ENCODE data around the gene NOTO.
"Not testable (repeated sequence)": the region's sequence is repeated elsewhere in the genome, so short reads cannot be mapped to it uniquely, and the experiment has no call there.

The NOTO gene

DNA sequence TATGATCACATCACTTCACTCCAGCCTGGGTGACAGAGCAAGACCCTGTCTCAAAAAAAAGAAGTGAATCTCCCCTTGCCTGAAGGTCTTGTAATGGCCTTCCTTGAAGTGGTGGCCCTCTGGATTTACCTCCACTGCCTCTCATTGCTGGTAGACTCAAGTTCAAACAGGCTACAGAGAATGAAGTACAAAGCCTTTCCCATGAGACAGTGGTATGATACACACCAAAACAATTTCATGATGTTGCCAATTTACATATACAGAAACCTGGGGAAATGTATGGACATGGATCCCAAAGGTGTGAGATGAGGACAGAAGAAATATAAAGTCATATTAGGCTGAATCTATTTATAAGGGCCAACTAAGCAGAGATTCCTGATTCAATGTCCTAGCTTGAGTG lies 4.8 kb upstream of the NOTO start:
- Mint-ChIP-seq H3K4me1 (no peaks in the 10 kb centered on the region), H3K4me3 (no peak overlapping the region), H3K27me3 (ENCODE audit: low read depth) (peaks cover 77% of the 10 kb centered on the region), H3K27ac (no peak overlapping the region), H3K36me3 (ENCODE audit: low read depth) (no peaks in the 10 kb centered on the region), H3K9me3 (peaks cover 9% of the 10 kb centered on the region)
- TF ChIP-seq, protein P1, sequence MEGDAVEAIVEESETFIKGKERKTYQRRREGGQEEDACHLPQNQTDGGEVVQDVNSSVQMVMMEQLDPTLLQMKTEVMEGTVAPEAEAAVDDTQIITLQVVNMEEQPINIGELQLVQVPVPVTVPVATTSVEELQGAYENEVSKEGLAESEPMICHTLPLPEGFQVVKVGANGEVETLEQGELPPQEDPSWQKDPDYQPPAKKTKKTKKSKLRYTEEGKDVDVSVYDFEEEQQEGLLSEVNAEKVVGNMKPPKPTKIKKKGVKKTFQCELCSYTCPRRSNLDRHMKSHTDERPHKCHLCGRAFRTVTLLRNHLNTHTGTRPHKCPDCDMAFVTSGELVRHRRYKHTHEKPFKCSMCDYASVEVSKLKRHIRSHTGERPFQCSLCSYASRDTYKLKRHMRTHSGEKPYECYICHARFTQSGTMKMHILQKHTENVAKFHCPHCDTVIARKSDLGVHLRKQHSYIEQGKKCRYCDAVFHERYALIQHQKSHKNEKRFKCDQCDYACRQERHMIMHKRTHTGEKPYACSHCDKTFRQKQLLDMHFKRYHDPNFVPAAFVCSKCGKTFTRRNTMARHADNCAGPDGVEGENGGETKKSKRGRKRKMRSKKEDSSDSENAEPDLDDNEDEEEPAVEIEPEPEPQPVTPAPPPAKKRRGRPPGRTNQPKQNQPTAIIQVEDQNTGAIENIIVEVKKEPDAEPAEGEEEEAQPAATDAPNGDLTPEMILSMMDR (IDR thresholded peaks at IDR 0.05; ENCODE audit: unreplicated experiment in 3 of 3): no peak

DNA sequence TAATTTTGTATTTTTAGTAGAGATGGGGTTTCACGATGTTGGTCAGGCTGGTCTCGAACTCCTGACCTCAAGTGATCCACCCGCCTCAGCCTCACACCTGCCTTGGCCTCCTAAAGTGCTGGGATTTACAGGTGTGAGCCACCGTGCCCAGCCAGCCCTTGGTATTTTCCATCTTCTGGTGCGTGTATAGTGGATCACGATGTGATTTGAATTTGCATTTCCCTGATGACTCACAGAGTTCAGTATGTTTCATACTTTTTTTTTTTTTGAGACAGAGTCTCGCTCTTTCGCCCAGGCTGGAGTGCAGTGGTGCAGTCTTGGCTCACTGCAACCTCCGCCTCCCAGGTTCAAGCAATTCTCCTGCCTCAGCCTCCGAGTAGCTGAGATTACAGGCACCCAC lies 2.1 kb upstream of the NOTO start:
- not testable (repeated sequence) for H3K4me1 Mint-ChIP-seq; H3K4me3 Mint-ChIP-seq; H3K27ac Mint-ChIP-seq; H3K36me3 Mint-ChIP-seq (ENCODE audit: low read depth)
- Mint-ChIP-seq H3K27me3 (ENCODE audit: low read depth) (peaks cover 96% of the 10 kb centered on the region), H3K9me3 (peaks cover 13% of the 10 kb centered on the region)

DNA sequence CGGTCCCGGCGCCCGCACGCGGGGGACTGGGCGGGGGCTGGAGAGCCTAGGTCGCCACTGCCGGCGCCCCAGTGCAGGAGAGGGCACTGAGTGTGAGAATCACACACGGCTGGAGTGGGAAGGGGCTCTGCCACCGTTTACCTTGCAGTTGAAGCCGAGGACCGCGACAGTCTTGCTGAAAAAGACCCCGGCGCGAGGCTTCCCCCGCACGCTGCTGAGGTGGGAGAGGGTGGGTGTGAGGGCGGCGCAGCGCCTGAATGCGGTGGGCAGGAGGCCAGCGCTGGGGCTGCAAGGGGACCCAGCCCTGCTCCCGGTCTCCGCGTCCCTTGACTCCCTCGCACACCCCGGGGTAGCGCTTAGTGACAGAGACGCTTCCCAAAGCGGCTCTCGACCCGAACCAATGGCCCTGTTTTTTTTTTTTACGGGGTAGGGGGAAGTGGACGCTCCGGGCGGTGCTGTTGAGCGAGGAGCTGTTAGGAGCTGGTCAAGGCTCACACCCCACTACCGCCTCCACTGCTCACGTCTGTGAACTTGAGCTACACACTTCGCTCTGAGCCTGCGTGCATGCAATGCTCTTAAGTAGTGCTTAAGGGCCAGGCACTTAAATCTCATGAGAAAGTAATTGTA lies 794 bp downstream of the NOTO start:
- Mint-ChIP-seq H3K4me1 (no peaks in the 10 kb centered on the region), H3K4me3 (peak overlapping the region in 2 of 3 experiments; percentile 30 to 50), H3K27me3 (ENCODE audit: low read depth) (peaks cover 96% of the 10 kb centered on the region), H3K9me3 (peaks cover 13% of the 10 kb centered on the region), H3K27ac (no peak overlapping the region), H3K36me3 (ENCODE audit: low read depth) (no peaks in the 10 kb centered on the region)
- TF ChIP-seq, protein P1 (IDR thresholded peaks at IDR 0.05; ENCODE audit: unreplicated experiment in 3 of 3): no peak

DNA sequence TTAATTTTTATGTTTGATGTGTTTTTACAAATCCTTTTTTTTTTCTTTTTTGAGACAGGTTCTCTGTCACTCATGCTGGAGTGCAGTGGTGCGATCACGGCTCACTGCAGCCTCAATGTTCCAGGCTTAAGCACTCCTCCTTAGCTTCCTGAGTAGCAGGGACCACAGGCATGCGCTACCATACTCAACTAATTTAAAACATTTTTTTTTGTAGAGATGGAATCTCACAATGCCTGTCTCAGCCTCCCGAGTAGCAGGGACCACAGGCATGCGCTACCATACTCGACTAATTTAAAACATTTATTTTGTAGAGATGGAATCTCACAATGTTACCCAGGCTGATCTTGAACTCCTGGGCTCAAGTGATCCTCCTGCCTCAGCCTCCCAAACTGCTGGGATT lies 3.2 kb downstream of the NOTO start:
- H3K4me1 Mint-ChIP-seq: no peaks in the 10 kb centered on the region
- no peak overlapping the region for H3K4me3 Mint-ChIP-seq
- TF ChIP-seq, protein P1 (IDR thresholded peaks at IDR 0.05; ENCODE audit: unreplicated experiment in 3 of 3): no peak
- peaks cover 80% of the 10 kb centered on the region for H3K27me3 Mint-ChIP-seq (ENCODE audit: low read depth)
- peaks cover 10% of the 10 kb centered on the region for H3K9me3 Mint-ChIP-seq
- no peak overlapping the region for H3K27ac Mint-ChIP-seq
- H3K36me3 Mint-ChIP-seq (ENCODE audit: low read depth): no peaks in the 10 kb centered on the region

DNA sequence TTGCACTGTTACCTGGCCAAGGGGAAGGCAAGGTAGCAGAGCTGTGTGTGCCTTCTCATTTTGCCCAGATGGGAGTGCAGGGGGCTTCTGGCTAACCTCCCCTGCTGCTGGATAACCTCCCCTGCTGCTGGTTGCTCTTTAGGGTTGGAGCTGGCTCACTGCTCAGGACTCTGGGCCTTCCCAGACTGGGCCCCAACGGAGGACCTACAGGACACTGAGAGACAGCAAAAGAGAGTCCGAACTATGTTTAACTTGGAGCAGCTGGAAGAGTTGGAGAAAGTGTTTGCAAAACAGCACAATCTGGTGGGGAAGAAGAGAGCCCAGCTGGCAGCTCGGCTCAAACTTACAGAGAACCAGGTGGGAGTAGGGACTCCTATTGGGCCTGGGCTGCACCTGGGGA lies 5.9 kb downstream of the NOTO start:
- TF ChIP-seq, protein P1 (IDR thresholded peaks at IDR 0.05; ENCODE audit: unreplicated experiment in 3 of 3): no peak
- no peak overlapping the region for H3K4me3 Mint-ChIP-seq
- no peaks in the 10 kb centered on the region for H3K36me3 Mint-ChIP-seq (ENCODE audit: low read depth)
- peaks cover 56% of the 10 kb centered on the region for H3K27me3 Mint-ChIP-seq (ENCODE audit: low read depth)
- H3K4me1 Mint-ChIP-seq: no peaks in the 10 kb centered on the region
- no peak overlapping the region for H3K27ac Mint-ChIP-seq
- peaks cover 4% of the 10 kb centered on the region for H3K9me3 Mint-ChIP-seq

DNA sequence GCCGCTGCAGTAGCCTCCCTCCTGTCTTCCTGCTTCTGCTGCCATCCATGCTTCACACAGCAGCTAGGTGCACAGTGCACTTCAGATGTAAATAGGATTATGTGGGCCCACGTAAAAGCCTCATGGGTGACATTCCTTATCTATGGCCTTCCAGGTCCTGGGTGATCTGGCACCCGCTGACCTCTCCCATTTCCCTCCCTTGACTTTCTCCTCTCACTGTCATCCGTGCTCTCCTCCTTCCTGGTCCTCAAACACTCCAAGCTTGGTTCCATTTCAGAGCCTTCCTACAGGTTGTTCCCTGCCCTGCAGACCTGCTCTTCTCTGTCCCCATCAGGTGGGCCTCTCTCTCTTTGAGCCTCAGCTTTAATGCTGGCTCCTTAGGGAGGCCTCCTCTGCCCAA lies 7.6 kb downstream of the NOTO start:
- Mint-ChIP-seq H3K4me3 (no peak overlapping the region), H3K27ac (no peak overlapping the region), H3K4me1 (peaks cover 12% of the 10 kb centered on the region), H3K36me3 (ENCODE audit: low read depth) (no peaks in the 10 kb centered on the region), H3K9me3 (no peaks in the 10 kb centered on the region), H3K27me3 (ENCODE audit: low read depth) (peaks cover 38% of the 10 kb centered on the region)
- TF ChIP-seq, protein P1 (IDR thresholded peaks at IDR 0.05; ENCODE audit: unreplicated experiment in 3 of 3): no peak
